GM21526 (cell line): ENCODE data around the gene WNK4.

Experiments
- ATAC-seq: cut with Tn5 transposase; IDR thresholded peaks from one replicate; pipeline ENCODE4 v1.9.1; 2021; ENCODE audit warnings: moderate library complexity; ENCODE audit not compliant: unreplicated experiment, low FRiP score

The WNK4 gene

DNA sequence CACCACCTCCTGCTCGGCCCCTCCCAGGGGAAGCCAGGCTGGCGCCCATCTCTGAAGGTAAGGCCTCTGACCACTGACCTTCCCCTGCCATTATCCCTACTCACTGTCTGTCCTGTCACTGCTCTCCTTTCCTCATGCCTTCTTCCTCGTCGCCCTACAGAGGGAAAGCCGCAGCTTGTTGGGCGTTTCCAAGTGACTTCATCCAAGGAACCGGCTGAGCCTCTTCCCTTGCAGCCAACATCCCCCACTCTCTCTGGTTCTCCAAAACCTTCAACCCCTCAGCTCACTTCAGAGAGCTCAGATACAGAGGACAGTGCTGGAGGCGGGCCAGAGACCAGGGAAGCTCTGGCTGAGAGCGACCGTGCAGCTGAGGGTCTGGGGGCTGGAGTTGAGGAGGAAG lies 15.1 kb downstream of the WNK4 start:
- ATAC-seq = no peak

- ATAC-seq = no peak
Measured at GRCh38 chr17:42796066-42796758, 15.8 kb downstream of the WNK4 start.

GRCh38 chr17:42797067-42798007 lies 16.9 kb downstream of the WNK4 start:
- no peak for ATAC-seq

DNA sequence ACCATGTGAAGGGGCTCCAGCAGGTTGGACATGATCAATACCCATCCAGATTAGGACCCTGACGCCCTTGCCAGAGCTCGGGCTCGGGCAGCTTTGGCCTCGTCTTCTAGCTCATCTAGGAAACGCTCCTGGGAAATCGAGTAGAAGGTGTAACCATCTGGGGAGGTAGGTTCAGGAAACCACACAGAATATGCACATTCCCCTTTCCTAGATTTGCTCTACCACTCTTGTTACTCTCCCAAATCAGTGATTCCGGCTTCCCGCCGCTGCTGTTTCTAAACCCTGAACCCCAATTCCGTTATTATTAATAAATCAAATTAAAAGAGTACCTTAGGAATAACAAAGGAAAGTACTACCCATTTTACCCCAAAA lies 17.6 kb downstream of the WNK4 start:
- no peak for ATAC-seq

GRCh38 chr17:42798383-42799380 lies 18.3 kb downstream of the WNK4 start, which contains the start of the genes CNTD1 and COA3:
Gene CNTD1, plus strand, starts transcription at chr17:42798861. Its CDS starts 207 bp downstream, at chr17:42799068.
Gene COA3, minus strand, starts transcription at chr17:42798704. Its CDS starts 23 bp downstream, at chr17:42798681.
- peak; percentile 69 for ATAC-seq

DNA sequence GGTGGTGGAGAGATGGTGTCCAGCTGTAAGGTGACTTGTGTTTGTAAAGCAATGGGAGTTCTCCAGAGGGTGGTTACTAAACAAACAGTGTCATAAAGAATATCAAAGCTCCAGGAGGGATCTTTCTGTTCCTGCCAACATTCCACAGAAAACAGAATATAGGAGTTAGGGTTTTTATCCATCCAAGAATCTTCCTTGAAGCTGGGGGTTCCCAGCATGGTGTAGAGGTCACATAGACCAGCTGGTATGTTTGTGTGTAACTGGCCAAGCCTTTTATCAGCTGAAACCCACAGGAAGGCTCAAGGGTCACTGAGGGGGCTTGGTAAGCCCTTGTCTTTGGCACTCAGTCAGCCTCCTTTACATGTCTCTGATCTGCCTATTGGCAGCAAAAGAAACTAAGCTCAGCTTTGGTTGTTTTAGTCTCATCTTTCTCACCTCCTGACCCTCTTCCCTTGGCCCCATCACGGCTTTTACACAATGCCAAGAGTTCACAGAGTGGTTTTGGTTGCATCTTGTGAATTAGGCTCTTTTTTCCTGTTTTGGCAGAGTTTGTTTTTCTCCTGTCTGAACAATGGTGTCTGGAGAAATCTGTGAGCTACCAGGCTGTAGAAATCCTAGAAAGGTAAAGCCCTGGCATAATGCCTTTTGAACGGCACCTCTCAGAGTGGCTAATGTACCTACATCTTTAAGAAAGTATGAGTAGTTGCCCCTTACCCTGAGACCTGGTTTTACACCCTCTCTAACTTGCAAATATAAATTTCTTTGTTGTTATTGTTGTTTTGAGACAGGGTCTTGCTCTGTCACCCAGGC lies 22.9 kb downstream of the WNK4 start:
- ATAC-seq = no peak

GRCh38 chr17:42804918-42805367 lies 24.5 kb downstream of the WNK4 start:
- ATAC-seq = no peak

DNA sequence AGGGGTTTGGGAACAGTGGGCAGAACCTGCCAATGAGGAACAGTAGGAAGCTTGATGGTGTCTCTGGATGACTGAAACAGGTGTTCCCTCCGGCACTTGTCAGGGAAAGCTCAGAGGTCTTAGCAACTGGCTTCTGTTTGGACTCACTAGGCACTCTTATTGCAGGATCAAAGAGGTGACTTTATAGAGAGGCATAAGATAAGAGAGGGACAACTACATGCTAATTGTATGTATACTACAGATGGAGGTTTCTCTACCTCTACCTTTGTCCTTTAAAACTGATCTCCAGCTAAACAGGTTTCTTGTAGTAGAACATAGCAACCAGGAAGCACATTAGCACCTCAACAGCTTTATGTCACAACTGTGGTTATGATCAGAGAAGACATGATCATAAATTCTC lies 25.8 kb downstream of the WNK4 start:
- no peak for ATAC-seq

- ATAC-seq = no peak
Measured at GRCh38 chr17:42809250-42809649, 28.8 kb downstream of the WNK4 start.

DNA sequence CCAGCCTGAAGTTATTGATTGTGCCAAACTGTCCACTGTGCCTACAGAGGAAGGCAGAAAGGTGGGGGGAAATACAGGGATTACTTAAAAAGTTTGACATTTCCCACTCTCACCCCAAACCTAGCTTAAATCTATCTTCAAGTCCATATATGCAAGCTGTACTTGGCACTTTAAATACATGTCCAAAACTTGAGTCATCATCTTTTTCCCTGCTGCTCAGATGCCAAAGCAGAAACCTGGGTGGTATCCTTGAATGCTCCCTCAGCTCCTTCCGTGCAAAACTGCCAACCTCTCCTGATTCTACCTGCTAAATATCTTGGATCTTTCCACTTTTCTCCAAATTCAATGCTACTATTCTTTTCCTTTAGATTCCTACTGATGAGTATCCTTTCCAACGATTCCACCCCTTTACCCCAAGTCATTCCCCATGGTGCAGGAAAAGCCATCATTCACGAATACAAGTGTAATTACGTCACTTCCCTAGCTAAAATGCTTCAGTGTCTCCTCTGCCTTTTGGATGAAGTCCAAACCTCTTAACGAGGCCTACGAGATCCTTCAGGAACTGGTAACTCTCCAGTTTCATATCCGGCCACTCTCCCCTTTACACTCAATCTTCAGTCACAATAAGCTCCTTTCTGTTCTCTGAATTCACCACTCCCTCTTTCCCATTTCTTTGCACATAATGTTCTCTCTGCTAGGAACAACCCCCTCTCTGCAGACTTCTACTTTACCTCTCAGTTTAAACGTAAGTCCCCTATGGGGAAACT lies 34.4 kb downstream of the WNK4 start:
- ATAC-seq = no peak

GRCh38 chr17:42817866-42818265 lies 37.5 kb downstream of the WNK4 start:
- ATAC-seq = no peak

GRCh38 chr17:42818379-42818778 lies 38.0 kb downstream of the WNK4 start:
- ATAC-seq = no peak

- no peak for ATAC-seq
Measured at GRCh38 chr17:42819939-42820535, 39.6 kb downstream of the WNK4 start.

DNA sequence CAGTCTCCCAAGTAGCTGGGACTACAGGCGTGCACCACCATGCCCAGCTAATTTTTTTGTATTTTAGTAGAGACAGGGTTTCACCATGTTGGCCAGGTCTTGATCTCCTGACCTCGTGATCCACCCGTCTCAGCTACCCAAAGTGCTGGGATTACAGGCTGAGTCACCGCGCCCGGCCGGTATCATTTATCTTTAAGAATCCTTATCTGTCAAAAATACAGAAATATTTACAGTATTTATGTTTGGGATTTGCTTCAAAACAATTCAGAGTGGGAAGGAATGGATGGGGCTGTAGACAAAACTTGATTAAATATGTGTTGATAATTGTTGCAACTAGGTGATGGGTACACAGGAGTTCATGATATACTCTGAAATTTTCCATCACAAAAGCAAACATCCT lies 40.8 kb downstream of the WNK4 start:
- ATAC-seq = no peak

- no peak for ATAC-seq
Measured at GRCh38 chr17:42827472-42827871, 47.1 kb downstream of the WNK4 start.

DNA sequence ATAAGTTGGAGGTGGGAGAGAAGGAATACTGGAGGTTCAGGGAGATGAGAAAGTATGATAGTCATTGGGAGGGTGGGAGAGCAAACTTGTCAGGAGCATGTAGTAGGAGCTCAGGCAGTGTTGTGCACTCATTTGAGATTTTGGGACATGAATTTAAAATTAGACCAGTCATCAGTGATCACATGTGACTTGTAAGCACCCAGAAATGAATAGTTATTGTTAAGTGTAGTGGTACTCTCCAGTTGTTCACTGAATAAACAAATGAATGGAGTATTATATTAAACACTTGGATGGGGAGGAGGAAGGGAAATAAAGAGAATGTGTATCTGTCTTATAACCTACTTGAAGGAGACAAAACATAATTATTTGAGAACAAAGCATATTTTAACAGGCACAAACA lies 50.6 kb downstream of the WNK4 start:
- no peak for ATAC-seq

GRCh38 chr17:42832213-42832933 lies 52.0 kb downstream of the WNK4 start:
- no peak for ATAC-seq
